Measurements from ENCODE around the gene CLIC6. TPM values are rescaled to one million over a fixed set of nuclear protein-coding genes. Genes with fewer than 3 reads are reported as not detected.

The CLIC6 gene
- total and polyA plus RNA-seq, 9 of the 15 experiments (the other 6 are each of a cell fraction or from before 2014, with no cell fraction given): not detected

DNA sequence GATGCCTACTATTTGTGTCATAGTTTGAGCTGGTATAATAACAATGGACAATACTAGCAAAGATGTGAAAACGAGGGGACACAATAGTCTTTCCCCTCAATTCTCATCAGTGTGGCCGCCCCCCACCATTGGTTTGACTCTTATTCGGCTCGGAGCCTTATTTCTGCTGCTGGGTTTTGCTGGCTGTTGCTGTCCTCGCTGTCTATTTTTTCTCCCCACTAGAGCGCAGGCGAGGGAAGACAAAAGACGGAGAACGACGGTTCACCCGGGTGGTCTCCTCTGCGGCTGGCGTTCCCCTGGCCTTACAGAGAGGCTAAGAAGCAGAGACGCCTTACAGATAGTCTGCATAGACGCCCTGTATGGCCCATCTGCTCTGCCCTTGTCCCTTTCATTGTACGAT is 19.4 kb downstream of the CLIC6 start (continued):
- TF ChIP-seq, protein P1, sequence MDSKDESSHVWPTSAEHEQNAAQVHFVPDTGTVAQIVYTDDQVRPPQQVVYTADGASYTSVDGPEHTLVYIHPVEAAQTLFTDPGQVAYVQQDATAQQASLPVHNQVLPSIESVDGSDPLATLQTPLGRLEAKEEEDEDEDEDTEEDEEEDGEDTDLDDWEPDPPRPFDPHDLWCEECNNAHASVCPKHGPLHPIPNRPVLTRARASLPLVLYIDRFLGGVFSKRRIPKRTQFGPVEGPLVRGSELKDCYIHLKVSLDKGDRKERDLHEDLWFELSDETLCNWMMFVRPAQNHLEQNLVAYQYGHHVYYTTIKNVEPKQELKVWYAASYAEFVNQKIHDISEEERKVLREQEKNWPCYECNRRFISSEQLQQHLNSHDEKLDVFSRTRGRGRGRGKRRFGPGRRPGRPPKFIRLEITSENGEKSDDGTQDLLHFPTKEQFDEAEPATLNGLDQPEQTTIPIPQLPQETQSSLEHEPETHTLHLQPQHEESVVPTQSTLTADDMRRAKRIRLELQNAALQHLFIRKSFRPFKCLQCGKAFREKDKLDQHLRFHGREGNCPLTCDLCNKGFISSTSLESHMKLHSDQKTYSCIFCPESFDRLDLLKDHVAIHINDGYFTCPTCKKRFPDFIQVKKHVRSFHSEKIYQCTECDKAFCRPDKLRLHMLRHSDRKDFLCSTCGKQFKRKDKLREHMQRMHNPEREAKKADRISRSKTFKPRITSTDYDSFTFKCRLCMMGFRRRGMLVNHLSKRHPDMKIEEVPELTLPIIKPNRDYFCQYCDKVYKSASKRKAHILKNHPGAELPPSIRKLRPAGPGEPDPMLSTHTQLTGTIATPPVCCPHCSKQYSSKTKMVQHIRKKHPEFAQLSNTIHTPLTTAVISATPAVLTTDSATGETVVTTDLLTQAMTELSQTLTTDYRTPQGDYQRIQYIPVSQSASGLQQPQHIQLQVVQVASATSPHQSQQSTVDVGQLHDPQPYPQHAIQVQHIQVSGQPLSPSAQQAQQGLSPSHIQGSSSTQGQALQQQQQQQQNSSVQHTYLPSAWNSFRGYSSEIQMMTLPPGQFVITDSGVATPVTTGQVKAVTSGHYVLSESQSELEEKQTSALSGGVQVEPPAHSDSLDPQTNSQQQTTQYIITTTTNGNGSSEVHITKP (IDR thresholded peaks at IDR 0.05; ENCODE audit: partially characterized antibody): no peak
- TF ChIP-seq JUND (IDR thresholded peaks at IDR 0.05; ENCODE audit: borderline replicate concordance, low read depth, low read length): no peak
- TF ChIP-seq JUND (tag; IDR thresholded peaks at IDR 0.05; ENCODE audit: borderline replicate concordance, low read depth, low read length): no peak
- TF ChIP-seq RAD51 (IDR thresholded peaks at IDR 0.05; ENCODE audit: borderline replicate concordance, low read depth): no peak
- no peak for TF ChIP-seq CSDE1 (IDR thresholded peaks at IDR 0.05)
- TF ChIP-seq, protein P2, sequence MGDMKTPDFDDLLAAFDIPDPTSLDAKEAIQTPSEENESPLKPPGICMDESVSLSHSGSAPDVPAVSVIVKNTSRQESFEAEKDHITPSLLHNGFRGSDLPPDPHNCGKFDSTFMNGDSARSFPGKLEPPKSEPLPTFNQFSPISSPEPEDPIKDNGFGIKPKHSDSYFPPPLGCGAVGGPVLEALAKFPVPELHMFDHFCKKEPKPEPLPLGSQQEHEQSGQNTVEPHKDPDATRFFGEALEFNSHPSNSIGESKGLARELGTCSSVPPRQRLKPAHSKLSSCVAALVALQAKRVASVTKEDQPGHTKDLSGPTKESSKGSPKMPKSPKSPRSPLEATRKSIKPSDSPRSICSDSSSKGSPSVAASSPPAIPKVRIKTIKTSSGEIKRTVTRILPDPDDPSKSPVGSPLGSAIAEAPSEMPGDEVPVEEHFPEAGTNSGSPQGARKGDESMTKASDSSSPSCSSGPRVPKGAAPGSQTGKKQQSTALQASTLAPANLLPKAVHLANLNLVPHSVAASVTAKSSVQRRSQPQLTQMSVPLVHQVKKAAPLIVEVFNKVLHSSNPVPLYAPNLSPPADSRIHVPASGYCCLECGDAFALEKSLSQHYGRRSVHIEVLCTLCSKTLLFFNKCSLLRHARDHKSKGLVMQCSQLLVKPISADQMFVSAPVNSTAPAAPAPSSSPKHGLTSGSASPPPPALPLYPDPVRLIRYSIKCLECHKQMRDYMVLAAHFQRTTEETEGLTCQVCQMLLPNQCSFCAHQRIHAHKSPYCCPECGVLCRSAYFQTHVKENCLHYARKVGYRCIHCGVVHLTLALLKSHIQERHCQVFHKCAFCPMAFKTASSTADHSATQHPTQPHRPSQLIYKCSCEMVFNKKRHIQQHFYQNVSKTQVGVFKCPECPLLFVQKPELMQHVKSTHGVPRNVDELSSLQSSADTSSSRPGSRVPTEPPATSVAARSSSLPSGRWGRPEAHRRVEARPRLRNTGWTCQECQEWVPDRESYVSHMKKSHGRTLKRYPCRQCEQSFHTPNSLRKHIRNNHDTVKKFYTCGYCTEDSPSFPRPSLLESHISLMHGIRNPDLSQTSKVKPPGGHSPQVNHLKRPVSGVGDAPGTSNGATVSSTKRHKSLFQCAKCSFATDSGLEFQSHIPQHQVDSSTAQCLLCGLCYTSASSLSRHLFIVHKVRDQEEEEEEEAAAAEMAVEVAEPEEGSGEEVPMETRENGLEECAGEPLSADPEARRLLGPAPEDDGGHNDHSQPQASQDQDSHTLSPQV (IDR thresholded peaks at IDR 0.05): no peak
- TF ChIP-seq CBX3 (IDR thresholded peaks at IDR 0.05; ENCODE audit: borderline replicate concordance in 1 of 2, low read length in 2 of 2): no peak
- no peak for TF ChIP-seq ZNF384 (IDR thresholded peaks at IDR 0.05; ENCODE audit: low read depth, low read length)
- no peak for TF ChIP-seq EWSR1 (IDR thresholded peaks at IDR 0.05; ENCODE audit: borderline replicate concordance, low read depth, partially characterized antibody)
- TF ChIP-seq ILF3 (IDR thresholded peaks at IDR 0.05; ENCODE audit: borderline replicate concordance): no peak
- peak; percentile 33; the same call in 1 of the 2 replicates for TF ChIP-seq ZBTB7A (IDR thresholded peaks at IDR 0.05; ENCODE audit: borderline replicate concordance, control insufficient read depth, low read depth, low read length)
- no peak for TF ChIP-seq SMAD4 (CRISPR knock-in tag; conservative IDR thresholded peaks at IDR 0.05)
- TF ChIP-seq RAD21 (CRISPR knock-in tag; conservative IDR thresholded peaks at IDR 0.05 in 1 of 2, IDR thresholded peaks at IDR 0.05 in 1 of 2): peak; percentile 54 to 62
- TF ChIP-seq CAMTA2 (CRISPR knock-in tag; conservative IDR thresholded peaks at IDR 0.05): no peak
- no peak for TF ChIP-seq PRMT5 (CRISPR knock-in tag; IDR thresholded peaks at IDR 0.05)
- no peak for TF ChIP-seq TAF9B (IDR thresholded peaks at IDR 0.05; ENCODE audit: partially characterized antibody)
- no peak for TF ChIP-seq SIN3A (IDR thresholded peaks at IDR 0.05; ENCODE audit: borderline replicate concordance in 2 of 2, control insufficient read depth in 1 of 2, low read depth in 2 of 2, low read length in 2 of 2)
- TF ChIP-seq, protein P3, sequence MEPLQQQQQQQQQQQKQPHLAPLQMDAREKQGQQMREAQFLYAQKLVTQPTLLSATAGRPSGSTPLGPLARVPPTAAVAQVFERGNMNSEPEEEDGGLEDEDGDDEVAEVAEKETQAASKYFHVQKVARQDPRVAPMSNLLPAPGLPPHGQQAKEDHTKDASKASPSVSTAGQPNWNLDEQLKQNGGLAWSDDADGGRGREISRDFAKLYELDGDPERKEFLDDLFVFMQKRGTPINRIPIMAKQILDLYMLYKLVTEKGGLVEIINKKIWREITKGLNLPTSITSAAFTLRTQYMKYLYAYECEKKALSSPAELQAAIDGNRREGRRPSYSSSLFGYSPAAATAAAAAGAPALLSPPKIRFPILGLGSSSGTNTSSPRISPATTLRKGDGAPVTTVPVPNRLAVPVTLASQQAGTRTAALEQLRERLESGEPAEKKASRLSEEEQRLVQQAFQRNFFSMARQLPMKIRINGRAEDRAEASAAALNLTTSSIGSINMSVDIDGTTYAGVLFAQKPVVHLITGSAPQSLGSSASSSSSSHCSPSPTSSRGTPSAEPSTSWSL (CRISPR knock-in tag; IDR thresholded peaks at IDR 0.05; ENCODE audit: borderline replicate concordance): 0 out of 2 replicates have a peak, but pooled peaks have one; percentile 11
- no peak for TF ChIP-seq LCOR (CRISPR knock-in tag; IDR thresholded peaks at IDR 0.05)
